ENCODE data around the gene VANGL1. TPM values are rescaled to one million over a fixed set of nuclear protein-coding genes. Genes with fewer than 3 reads are reported as not detected.
"Not testable (repeated sequence)": the region's sequence is repeated elsewhere in the genome, so short reads cannot be mapped to it uniquely, and the experiment has no call there.

Gene VANGL1
- total and polyA plus RNA-seq, 8 donors: 12.7 to 18.9 (median 14.9) TPM

GRCh38 chr1:115632251-115633026 is 9.3 kb upstream of the VANGL1 start:
- Histone ChIP-seq H3K27ac (no peak overlapping the region), H3K27me3 (no peaks in the 10 kb centered on the region), H3K4me1 (no peaks in the 10 kb centered on the region), H3K9me3 (peaks cover 0 to 19% of the 10 kb centered on the region in 2 donors), H3K4me3 (no peak overlapping the region), H3K36me3 (no peaks in the 10 kb centered on the region)
- ATAC-seq (no peak), DNase-seq (no peak)
- TF ChIP-seq CTCF (IDR thresholded peaks at IDR 0.05): no peak
- intact Hi-C loops (cut with DNase I): no loop called here

- intact Hi-C loops (cut with DNase I); H3K4me1 ChIP-seq; H3K4me3 ChIP-seq; H3K36me3 ChIP-seq; ATAC-seq; DNase-seq; H3K27ac ChIP-seq; H3K27me3 ChIP-seq: not testable (repeated sequence)
- H3K9me3 ChIP-seq: peaks cover 0 to 22% of the 10 kb centered on the region in 2 donors
These were observed 8.2 kb upstream of the VANGL1 start for GRCh38 chr1:115633606-115634005.

GRCh38 chr1:115637247-115637646 is 4.5 kb upstream of the VANGL1 start:
- H3K9me3 ChIP-seq: peaks cover 0 to 29% of the 10 kb centered on the region in 2 donors
- intact Hi-C loops (cut with DNase I); DNase-seq; H3K27me3 ChIP-seq; H3K36me3 ChIP-seq; H3K4me1 ChIP-seq; H3K4me3 ChIP-seq; ATAC-seq; H3K27ac ChIP-seq: not testable (repeated sequence)

GRCh38 chr1:115640384-115640783 is 1.4 kb upstream of the VANGL1 start:
- DNase-seq (no peak), ATAC-seq (no peak)
- Histone ChIP-seq H3K36me3 (no peaks in the 10 kb centered on the region), H3K9me3 (peaks cover 0 to 27% of the 10 kb centered on the region in 2 donors), H3K4me3 (no peak overlapping the region), H3K27me3 (peaks cover 0 to 14% of the 10 kb centered on the region in 2 donors), H3K4me1 (peaks cover 4 to 9% of the 10 kb centered on the region in 2 donors), H3K27ac (no peak overlapping the region)
- intact Hi-C loops (cut with DNase I): no loop called here
- TF ChIP-seq CTCF (IDR thresholded peaks at IDR 0.05): no peak

- no peaks in the 10 kb centered on the region for H3K36me3 ChIP-seq
- H3K27me3 ChIP-seq: peaks cover 0 to 14% of the 10 kb centered on the region in 2 donors
- ATAC-seq (peak; percentile 82), DNase-seq (peak; percentile 40 to 86 (median 52))
- TF ChIP-seq CTCF (IDR thresholded peaks at IDR 0.05): no peak
- peaks cover 0 to 14% of the 10 kb centered on the region in 2 donors for H3K9me3 ChIP-seq
- intact Hi-C loops (cut with DNase I): no loop called here
- peak overlapping the region; percentile 78 to 86 for H3K4me3 ChIP-seq
- peak overlapping the region; percentile 46 to 65 for H3K27ac ChIP-seq
- peaks cover 4 to 9% of the 10 kb centered on the region in 2 donors for H3K4me1 ChIP-seq
These were observed 650 bp downstream of the VANGL1 start for GRCh38 chr1:115642168-115643072.

- no peak overlapping the region for H3K27ac ChIP-seq
- no peaks in the 10 kb centered on the region for H3K36me3 ChIP-seq
- peak overlapping the region; percentile 78 to 86 for H3K4me3 ChIP-seq
- TF ChIP-seq CTCF (IDR thresholded peaks at IDR 0.05): no peak
- peaks cover 0 to 14% of the 10 kb centered on the region in 2 donors for H3K27me3 ChIP-seq
- H3K9me3 ChIP-seq: peaks cover 0 to 10% of the 10 kb centered on the region in 2 donors
- intact Hi-C loops (cut with DNase I): no loop called here
- ATAC-seq (no peak), DNase-seq (no peak)
- peaks cover 4 to 9% of the 10 kb centered on the region in 2 donors for H3K4me1 ChIP-seq
These were observed 1.5 kb downstream of the VANGL1 start for GRCh38 chr1:115643225-115643624.

All from left lung (tissue), 10 donors.